ENCODE data around the gene BBS9. TPM values are rescaled to one million over a fixed set of nuclear protein-coding genes. Genes with fewer than 3 reads are reported as not detected.
A peak's percentile ranks its signal among the peaks of the same experiment; 100 is the strongest.

BBS9 gene
- total RNA-seq, 1 donor from 2014 or later = 18.6 TPM

- intact Hi-C loops (cut with micrococcal nuclease) = loop anchor here (1.0 to 2.0 kb wide), 3 partner anchors 322 to 510 kb away; no protein-coding TSS in a partner anchor
- ChIA-PET POLR2A (no interaction called here), CTCF (interaction anchor here (2.4 to 4.7 kb wide), 2 partner anchors 472 to 508 kb away, joined by 13 to 33 read pairs; no protein-coding TSS in a partner anchor)
- Mint-ChIP-seq H3K27ac (peak overlapping the region; percentile 31), H3K4me1 (peaks cover 28% of the 10 kb centered on the region), H3K36me3 (ENCODE audit: low read depth) (no peaks in the 10 kb centered on the region), H3K27me3 (no peaks in the 10 kb centered on the region), H3K9me3 (no peaks in the 10 kb centered on the region), H3K4me3 (no peak overlapping the region)
- peak; percentile 42 for ATAC-seq (ENCODE audit: low read depth)
- DNase-seq = no peak
- TF ChIP-seq CTCF (IDR thresholded peaks at IDR 0.05) = no peak
Observed at GRCh38 chr7:33422825-33423645, 293.7 kb downstream of the BBS9 start.

DNA sequence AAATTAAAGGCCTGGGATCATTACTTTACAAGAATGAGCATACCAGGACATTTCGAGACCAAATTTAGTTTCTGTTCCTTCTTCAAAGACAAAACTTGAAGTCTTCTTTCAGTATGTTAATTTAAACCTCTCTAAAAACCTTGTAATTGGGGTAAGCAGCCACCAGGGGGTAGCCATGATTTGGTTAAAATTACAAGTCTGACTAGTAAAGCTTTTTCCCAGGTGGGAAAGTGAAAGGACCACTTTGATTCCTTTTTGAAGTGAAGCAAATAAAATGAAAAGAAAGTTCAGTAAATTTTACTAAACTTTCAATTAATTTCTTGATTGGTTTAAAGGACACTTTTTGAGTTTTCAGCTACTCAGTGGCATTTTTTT, 294.3 kb downstream of the BBS9 start:
- H3K9me3 Mint-ChIP-seq = no peaks in the 10 kb centered on the region
- POLR2A ChIA-PET = no interaction called here
- peak; percentile 71 for ATAC-seq (ENCODE audit: low read depth)

GRCh38 chr7:33425395-33425794, 296.0 kb downstream of the BBS9 start:
- H3K36me3 Mint-ChIP-seq (ENCODE audit: low read depth) = no peaks in the 10 kb centered on the region
- intact Hi-C loops (cut with micrococcal nuclease) = no loop called here

More for the DNA sequence above, 294.3 kb downstream of the BBS9 start:
- H3K36me3 Mint-ChIP-seq (ENCODE audit: low read depth) = no peaks in the 10 kb centered on the region
- DNase-seq = no peak
- intact Hi-C loops (cut with micrococcal nuclease) = loop anchor here (1.0 to 2.0 kb wide), 3 partner anchors 321 to 510 kb away; no protein-coding TSS in a partner anchor
- no peak overlapping the region for H3K27ac Mint-ChIP-seq
- H3K4me3 Mint-ChIP-seq = no peak overlapping the region
- CTCF ChIA-PET = interaction anchor here (2.4 to 4.7 kb wide), 2 partner anchors 471 to 508 kb away, joined by 13 to 33 read pairs; no protein-coding TSS in a partner anchor
- TF ChIP-seq CTCF (IDR thresholded peaks at IDR 0.05) = peak; percentile 50
- H3K27me3 Mint-ChIP-seq = no peaks in the 10 kb centered on the region
- H3K4me1 Mint-ChIP-seq = peaks cover 28% of the 10 kb centered on the region

DNA sequence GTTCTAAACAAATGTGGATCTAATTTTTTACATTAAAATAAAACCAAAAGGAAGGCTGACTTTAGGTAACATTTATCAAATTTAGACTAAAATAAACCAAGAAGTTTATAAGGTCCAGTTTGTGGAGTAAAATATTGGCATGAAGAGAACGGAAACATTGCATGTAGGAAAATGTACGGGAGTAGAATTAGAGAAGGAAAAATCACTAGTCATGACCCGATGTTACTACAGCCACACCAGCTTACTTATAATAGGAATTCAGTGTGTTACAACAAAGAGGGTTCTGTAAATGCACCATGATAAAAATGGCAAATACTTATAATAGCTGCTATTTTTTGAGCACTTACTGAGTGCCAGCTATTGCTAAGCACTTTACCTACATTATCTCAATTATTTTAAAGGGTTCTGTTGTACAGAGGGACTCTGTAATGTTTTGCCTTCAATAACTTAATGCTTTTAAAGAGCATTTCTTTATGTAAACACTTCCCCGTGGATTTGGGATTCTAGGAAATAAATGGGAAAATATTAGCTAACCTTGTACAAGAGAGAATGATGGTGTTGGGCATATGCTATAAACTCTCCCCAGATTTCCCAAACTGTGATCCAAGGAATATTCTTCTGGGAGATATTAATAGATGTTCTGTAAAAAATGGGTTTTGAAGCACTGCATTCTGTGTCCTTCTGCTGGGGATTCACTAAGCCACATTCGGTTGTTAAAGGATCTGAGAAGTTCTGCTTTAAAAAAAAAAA, 296.7 kb downstream of the BBS9 start:
- DNase-seq (no peak), ATAC-seq (ENCODE audit: low read depth) (no peak)
- intact Hi-C loops (cut with micrococcal nuclease) = no loop called here
- peaks cover 28% of the 10 kb centered on the region for H3K4me1 Mint-ChIP-seq
- ChIA-PET CTCF (interaction anchor here (4.7 kb wide), 1 partner anchor 505 kb away, joined by 33 read pairs; no protein-coding TSS in a partner anchor), POLR2A (no interaction called here)
- H3K27ac Mint-ChIP-seq = no peak overlapping the region
- no peaks in the 10 kb centered on the region for H3K9me3 Mint-ChIP-seq
- no peaks in the 10 kb centered on the region for H3K36me3 Mint-ChIP-seq (ENCODE audit: low read depth)
- TF ChIP-seq CTCF (IDR thresholded peaks at IDR 0.05) = no peak
- no peak overlapping the region for H3K4me3 Mint-ChIP-seq
- H3K27me3 Mint-ChIP-seq = no peaks in the 10 kb centered on the region

More at GRCh38 chr7:33425395-33425794, 296.0 kb downstream of the BBS9 start:
- Mint-ChIP-seq H3K9me3 (no peaks in the 10 kb centered on the region), H3K4me1 (peaks cover 28% of the 10 kb centered on the region), H3K27me3 (no peaks in the 10 kb centered on the region), H3K27ac (no peak overlapping the region), H3K4me3 (no peak overlapping the region)
- no peak for ATAC-seq (ENCODE audit: low read depth)
- no peak for TF ChIP-seq CTCF (IDR thresholded peaks at IDR 0.05)
- ChIA-PET CTCF (interaction anchor here (4.7 kb wide), 1 partner anchor 506 kb away, joined by 33 read pairs; no protein-coding TSS in a partner anchor), POLR2A (no interaction called here)
- no peak for DNase-seq

DNA sequence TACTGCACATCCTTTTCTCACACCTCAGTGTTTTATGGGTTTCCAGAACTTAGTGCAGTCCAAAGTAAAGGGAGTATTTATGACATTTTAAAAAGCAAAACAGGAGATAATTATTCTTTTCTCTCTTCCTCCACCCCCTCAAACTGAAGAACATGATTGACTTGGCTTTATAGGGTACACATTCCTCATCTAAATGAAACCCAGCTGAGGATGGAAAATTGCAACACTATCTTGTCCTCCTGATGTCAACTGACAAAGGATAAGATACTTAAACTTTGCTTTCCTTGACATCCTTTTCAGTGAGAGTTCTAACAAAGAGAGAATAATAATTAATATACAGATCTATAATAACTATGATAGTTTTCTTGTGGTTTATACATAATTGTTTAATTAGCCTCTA, 299.1 kb downstream of the BBS9 start:
- Mint-ChIP-seq H3K4me1 (peaks cover 21% of the 10 kb centered on the region), H3K27me3 (no peaks in the 10 kb centered on the region), H3K9me3 (no peaks in the 10 kb centered on the region), H3K4me3 (no peak overlapping the region), H3K27ac (no peak overlapping the region), H3K36me3 (ENCODE audit: low read depth) (no peaks in the 10 kb centered on the region)
- ChIA-PET POLR2A (no interaction called here), CTCF (no interaction called here)
- intact Hi-C loops (cut with micrococcal nuclease) = no loop called here
- TF ChIP-seq CTCF (IDR thresholded peaks at IDR 0.05) = no peak
- ATAC-seq (ENCODE audit: low read depth) (no peak), DNase-seq (no peak)
